Left colon (tissue), 2 donors: ENCODE data around the gene FHIP1A. TPM values are rescaled to one million over a fixed set of nuclear protein-coding genes. Genes with fewer than 3 reads are reported as not detected.
"Not testable (repeated sequence)": the region's sequence is repeated elsewhere in the genome, so short reads cannot be mapped to it uniquely, and the experiment has no call there.

Experiments
- ATAC-seq: fragments of 200-7000 bp; cut with Tn5 transposase; one replicate; pipeline ENCODE4 v1.9.1; 2020; ENCODE audit warnings: mild to moderate bottlenecking, moderate library complexity
- DNase-seq, 2 donors: peaks; one replicate each; pipeline ENCODE4 v3.0.0-alpha.2; 2020
- intact Hi-C, 2 donors: fragments of 100-400 bp; cut with DNase I in 1 of 2; cut with micrococcal nuclease in 1 of 2; formaldehyde crosslinking; loops; one replicate each; pipeline versions ENCODE4 v1.11.2 to v1.14.0; 2022; cut with DNase I, micrococcal nuclease
- long read RNA-seq: library from polyadenylated mRNA; unstranded; transcript quantifications from one replicate; pipeline ENCODE4 v2.0.0, GENCODE V29; 2021
- total RNA-seq, 2 donors: library from RNA; stranded (reverse); fragmentation: NEBNext Ultra II Directional; extraction: Animal tissue kit (Norgen Biotek cat#: 25700); gene quantifications; one replicate each; pipeline ENCODE4 v1.2.1, GENCODE V29; 2021
- donor health status: DM: no; HTN: no; CAD: no.
- donor health status: DM: yes; HTN: yes; CAD: no.

The FHIP1A gene
- 10 to 100 TPM; 32.1 to 33.6 TPM for total RNA-seq
- long read RNA-seq, partial matches to known transcripts = 3 of 9 reads
- long read RNA-seq, other reads (novel, unspliced or antisense) = 6 of 9 reads

DNA sequence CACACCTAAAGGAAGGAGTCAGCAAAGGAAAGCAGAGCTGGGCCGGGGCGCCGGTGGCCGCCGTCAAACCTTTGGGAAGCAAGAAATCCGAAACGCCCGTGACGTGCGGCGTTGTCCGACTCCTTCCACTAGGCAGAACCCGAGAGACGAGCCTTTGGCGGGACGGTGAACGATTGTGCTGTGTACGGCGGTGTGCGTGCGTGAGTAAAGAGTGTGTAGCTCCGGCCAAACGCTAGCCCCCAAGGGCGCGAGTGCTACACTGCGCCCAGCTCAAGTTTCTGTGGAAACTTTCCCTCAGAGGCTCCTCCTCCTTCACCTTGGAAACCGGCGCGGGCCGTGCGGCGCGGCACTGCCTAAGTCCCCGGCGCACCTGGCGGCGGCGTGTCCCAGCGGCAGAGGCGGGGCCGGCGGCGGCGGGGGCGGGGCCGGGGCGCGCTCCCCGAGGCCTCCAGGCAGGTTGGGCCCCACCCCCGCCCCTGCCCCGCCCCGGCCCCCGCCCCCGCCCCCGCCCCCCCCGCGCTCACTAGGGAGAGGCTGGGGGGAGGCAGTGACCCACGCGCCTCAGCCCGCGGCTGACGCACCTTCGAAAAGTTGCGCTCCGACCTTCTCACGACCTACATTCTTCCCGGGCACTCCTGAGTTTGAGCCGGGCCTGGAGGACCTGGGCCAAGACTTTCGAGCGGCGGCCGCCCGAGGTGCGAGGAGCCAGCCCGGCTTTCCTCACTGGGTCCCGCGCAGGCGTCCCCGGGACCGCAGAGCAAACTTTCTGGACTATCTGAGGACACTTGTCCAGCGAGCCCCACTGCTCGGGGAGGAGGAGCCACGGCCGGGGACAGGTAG, at the start of gene FHIP1A:
Gene FHIP1A (plus strand): TSS at position 547 of the 840 bp plus-strand sequence. CDS start 157,084 bp downstream, outside the sequence.
- peak; percentile 83 for ATAC-seq
- peak; percentile 88 to 92 for DNase-seq
- intact Hi-C loops = no loop called here

DNA sequence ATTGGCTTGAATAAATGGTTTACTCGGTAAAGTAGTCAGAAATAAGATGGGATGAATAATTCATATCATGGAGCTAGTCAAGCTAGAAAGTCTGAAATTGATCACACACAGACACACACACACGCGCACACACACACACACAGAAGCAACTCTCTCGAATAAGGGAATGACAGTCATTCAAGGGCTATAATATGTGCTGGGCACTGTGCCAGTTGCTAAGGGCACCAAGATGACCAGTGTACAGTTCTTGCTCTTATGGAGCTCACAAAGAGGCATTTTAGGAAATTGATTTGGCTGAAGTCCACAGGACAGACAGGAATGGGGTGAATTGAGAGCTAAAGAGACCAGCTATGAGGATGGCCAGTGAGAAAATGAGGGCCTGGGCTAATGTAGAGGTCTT, 49.4 kb upstream of the FHIP1A start:
- ATAC-seq = peak; percentile 87
- peak; percentile 62 to 87 for DNase-seq
- intact Hi-C loops = no loop called here

GRCh38 chr4:151361126-151361525, 47.9 kb upstream of the FHIP1A start:
- DNase-seq (no peak), ATAC-seq (no peak)
- intact Hi-C loops = loop anchor here in 1 of 2 donors (5.0 kb wide), 2 partner anchors 84 to 244 kb away; partner anchors contain the start of gene PRSS48

- DNase-seq = no peak
- ATAC-seq = no peak
- intact Hi-C loops = loop anchor here in 1 of 2 donors (5.0 kb wide), 2 partner anchors 85 to 245 kb away; partner anchors contain the start of gene PRSS48
Observed at GRCh38 chr4:151361966-151362365, 47.0 kb upstream of the FHIP1A start.

DNA sequence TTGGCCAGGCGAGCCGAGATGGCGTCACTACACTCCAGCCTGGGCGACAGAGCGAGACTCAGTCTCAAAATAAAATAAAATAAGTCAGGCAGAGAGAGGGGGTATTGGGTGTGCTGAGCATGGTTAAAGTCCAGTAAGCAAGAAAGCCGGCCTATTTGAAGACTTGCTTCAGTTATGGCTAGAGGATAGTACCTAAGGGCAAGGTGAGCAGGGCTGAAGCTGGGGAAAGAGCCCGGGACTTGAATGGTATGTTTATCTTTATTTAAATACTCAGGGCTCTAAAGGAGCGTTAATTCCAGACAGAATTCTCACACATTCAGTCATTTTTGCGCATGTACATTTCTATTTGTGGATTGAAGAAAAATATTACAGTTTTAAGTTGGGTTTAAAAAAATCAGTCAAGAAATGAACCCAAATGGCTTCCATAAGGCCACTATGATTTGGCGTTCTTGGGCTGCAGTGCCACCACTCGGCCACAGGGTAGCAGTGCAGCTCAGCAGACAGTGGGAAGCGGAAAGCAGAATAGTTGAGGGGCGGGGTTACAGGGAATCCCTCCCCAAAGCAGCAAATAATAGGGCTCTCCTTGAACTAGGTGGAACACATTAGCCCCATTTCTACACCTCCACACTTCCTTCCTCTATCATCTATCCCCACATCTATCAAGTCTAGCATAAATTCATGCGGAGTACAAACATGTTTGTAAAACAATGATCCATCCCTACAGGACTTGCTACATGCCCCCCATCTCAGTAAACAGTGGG, 46.4 kb upstream of the FHIP1A start:
- DNase-seq = peak; percentile 68 to 82
- peak; percentile 88 for ATAC-seq
- intact Hi-C loops = loop anchor here in 1 of 2 donors (5.0 kb wide), 2 partner anchors 85 to 245 kb away; partner anchors contain the start of gene PRSS48

DNA sequence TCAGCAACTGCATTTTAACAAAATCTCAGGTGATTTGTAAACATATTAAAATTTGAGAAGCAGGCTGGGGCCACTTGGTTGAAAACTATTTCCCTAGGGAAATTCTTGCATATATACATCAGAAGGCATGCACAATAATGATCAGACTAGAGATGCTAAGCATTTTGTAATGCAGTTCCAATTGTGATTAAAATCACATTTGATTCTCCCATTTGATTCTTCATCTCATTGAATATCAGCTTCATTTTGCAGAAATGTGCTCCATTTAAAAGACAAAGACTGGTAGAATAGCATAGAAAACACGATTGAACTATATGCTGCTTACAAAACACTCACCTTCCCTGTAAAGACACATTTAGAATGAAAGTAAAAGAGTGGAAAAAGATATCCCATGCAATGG, 32.4 kb upstream of the FHIP1A start:
- DNase-seq (no peak), ATAC-seq (no peak)
- intact Hi-C loops = no loop called here

GRCh38 chr4:151389311-151389710, 19.7 kb upstream of the FHIP1A start:
- intact Hi-C loops = no loop called here
- no peak for DNase-seq
- ATAC-seq = no peak

DNA sequence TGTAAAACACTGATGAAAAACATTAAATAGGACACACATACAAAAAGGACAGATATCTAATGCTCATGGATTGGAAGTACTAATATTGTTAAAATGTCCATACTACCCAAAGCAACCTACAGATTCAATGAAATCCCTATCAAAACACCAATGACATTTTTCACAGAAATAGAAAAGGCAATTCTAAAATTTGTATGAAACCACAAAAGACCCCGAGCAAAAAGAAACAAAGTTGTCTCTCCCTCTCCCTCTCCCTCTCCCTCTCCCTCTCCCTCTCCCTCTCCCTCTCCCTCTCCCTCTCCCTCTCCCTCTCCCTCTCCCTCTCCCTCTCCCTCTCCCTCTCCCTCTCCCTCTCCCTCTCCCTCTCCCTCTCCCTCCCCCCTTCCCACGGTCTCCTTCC, 19.2 kb upstream of the FHIP1A start:
- ATAC-seq, intact Hi-C loops, DNase-seq: not testable (repeated sequence)

DNA sequence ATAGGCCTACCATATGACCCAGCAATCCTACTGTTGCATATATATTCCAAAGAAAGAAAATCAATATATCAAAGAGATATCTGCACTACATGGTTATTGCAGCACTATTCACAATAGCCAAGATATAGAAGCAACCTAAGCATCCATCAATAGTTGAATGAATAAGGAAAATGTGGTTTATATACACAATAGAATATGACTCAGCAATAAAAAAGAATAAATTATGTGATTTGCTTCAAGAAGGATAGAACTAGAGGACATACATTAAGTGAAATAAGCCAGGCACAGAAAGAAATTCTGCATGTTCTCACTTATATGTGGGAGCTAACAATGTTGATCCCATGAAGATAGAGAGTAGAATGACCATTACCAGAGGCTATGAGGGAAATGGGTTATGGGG, 13.1 kb upstream of the FHIP1A start:
- DNase-seq = no peak
- no peak for ATAC-seq
- intact Hi-C loops = no loop called here

DNA sequence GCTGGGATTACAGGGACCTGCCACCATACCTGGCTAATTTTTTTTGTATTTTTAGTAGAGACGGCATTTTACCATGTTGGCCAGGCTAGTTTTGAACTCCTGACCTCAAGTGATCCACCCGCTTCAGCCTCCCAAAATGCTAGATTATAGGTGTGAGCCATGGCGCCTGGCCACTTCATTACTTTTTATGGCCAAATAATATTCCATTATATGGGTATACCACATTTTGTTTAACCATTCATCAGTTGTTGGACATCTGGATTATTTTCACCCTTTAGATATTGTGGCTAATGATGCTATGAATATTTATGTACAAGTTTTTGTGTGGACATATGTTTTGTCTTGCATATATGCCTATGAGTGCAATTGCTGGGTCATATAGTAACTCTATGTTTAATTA, 8.6 kb upstream of the FHIP1A start:
- DNase-seq (no peak), ATAC-seq (no peak)
- intact Hi-C loops = no loop called here

DNA sequence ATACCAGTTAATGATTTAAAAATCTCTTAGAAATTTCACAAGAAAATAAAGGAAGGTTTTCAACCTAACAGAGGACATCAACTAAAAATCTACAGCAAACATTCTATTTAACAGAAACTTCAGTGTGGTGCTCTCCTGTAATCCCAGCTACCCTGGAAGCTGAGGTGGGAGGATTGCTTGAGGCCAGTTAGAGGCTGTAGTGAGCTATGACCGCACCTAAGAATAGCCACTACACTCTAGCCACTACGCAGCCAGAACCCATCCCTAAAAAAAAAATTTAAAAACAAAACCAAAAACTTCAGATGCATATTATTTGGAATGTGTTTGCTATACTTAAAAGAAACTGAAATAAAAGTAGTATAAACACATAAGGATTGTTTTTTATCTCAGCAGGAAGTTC, 7.2 kb upstream of the FHIP1A start:
- intact Hi-C loops = no loop called here
- no peak for ATAC-seq
- no peak for DNase-seq

DNA sequence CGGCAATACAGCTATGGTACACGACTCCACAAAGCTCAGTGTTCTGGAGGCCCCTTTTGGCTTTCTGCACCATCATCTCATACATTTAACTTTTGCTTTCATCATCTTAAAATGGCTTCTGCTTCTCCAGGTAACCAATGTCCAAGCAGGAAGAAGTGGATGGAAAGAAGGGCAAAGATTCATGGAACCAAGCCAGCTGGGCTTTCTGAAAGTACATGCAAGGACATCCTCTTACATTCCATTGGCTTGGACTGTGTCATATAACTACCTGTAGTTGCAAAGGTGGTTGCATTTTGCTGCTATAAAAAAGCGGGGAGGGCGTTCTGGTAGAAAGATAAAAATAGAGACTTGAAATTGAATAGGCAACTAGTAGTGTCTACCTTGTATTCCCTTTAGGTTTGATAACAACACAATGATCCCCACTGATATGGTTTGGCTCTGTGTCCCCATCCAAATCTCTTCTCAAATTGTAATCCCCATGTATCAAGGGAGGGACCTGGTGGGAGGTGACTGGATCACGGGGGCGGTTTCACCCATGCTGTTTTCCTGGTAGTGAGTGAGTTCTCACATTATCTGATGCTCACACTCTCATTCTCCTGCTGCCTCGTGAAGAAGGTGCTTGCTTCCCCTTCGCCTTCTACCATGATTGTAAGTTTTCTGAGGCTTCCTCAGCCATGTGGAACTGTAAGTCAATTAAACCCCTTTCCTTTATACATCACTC, 6.7 kb upstream of the FHIP1A start:
- DNase-seq (peak; percentile 72 to 86), ATAC-seq (peak; percentile 93)
- intact Hi-C loops = no loop called here

GRCh38 chr4:151403656-151404055, 5.3 kb upstream of the FHIP1A start:
- intact Hi-C loops = no loop called here
- DNase-seq (no peak), ATAC-seq (peak; percentile 58)

DNA sequence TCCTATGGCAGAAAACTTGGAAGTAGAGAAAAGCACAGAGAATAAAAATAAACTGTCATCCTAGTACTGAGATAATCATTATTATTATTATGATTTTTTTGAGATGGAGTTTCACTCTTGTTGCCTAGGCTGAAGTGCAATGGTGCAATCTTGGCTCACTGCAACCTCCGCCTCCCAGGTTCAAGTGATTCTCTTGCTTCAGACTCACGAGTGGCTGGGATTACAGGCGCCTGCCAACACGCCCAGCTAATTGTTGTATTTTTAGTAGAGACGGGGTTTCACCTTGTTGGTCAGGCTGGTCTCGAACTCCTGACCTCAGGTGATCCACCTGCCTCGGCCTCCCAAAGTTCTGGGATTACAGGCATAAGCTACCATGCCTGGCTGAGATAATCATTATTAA, 4.2 kb upstream of the FHIP1A start:
- ATAC-seq, intact Hi-C loops, DNase-seq: not testable (repeated sequence)

- intact Hi-C loops = no loop called here
- ATAC-seq (no peak), DNase-seq (no peak)
Observed at GRCh38 chr4:151407018-151407417, 2.0 kb upstream of the FHIP1A start.

DNA sequence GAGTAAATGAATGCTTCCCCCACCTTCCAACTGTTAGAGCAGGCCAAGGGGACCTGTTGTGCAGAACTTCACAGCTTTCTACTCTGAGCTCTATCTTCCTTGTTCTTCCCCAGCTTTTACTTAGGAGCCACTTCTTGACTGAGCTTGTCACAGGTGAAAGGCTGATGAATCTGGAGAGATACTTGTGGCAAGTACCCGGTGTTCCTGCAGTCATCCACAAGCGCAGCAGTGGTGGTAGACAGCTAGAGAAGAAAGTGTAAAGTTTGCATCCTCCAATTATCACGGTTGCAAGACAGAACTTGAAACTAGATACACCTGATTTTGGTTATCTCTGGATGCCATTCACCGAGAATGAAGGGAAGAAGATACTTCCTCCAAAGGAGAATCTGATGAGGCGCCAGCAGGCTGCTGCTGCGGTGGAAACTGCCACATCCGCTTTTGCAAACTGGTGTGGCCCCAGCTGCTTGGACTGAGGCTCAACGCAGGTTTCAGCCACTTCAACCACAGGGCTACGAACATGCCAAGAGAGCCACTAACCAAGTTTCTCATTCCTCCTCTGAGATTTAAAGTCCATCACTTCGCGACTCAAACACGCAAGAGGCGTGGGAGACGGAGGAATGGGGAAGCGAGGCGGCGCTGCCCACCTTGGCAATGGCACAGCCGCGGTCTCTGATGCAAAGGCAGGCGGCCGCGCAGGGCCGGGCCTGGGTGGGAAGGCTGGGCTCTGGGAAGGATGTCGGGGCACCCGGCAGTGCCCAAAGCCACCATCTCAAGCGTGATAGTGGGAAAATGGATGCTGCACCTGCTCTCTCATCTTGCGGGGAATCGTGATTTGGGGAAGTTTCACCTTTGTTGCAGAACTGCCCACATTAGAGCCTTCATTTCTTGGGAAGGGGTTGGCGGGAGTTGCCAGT, 1.3 kb upstream of the FHIP1A start:
- intact Hi-C loops = no loop called here
- DNase-seq (peak; percentile 47 to 67), ATAC-seq (peak; percentile 41)

DNA sequence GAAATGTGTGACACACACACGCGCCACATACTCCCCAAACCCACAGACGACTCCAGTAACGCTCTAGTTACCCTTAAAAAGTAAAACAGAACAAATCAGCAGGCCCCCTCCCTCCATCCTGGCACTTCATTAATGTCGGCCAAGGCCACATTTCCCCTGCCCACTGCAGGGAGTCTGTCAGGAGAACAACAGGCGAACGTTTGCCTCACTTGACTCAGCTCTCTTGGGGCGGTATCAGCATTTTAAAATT, 671 bp upstream of the FHIP1A start:
- DNase-seq (no peak), ATAC-seq (no peak)
- intact Hi-C loops = no loop called here
